Renal cortex interstitium (tissue), 11 donors: ENCODE results near the gene MAP3K14. TPM values are rescaled to one million over a fixed set of nuclear protein-coding genes. Genes with fewer than 3 reads are reported as not detected.

ENCODE experiments used
- DNase-seq, 11 donors: peaks; one replicate each; pipeline ENCODE4 v3.0.0-alpha.2; 2013; ENCODE audit warnings: low read depth in 9 of 11, low spot score in 4 of 11; ENCODE audit errors: extremely low read depth in 1 of 11
- polyA plus RNA-seq, 3 donors: library from polyadenylated mRNA; unstranded; fragments of 120-200 nt; gene quantifications; one replicate each; pipeline ENCODE4 v1.2.1, GENCODE V29; 2013; ENCODE audit not compliant: insufficient read length in 3 of 3

Gene MAP3K14
- polyA plus RNA-seq, 3 donors, result 4.5 to 7.7 (median 5.1) TPM

GRCh38 chr17:45220079-45220478, 96.7 kb downstream of the MAP3K14 start:
- no peak for DNase-seq

GRCh38 chr17:45218895-45219661, 97.7 kb downstream of the MAP3K14 start:
- peak in 9 of 11 donors; percentile 68 to 84 (median 77) for DNase-seq

Other genes with a start within 250 kb of the MAP3K14 start
- 10 to 100 TPM; 16.7 to 33.8 (median 29.1) TPM for gene PLCD3, start 184.5 kb downstream of the MAP3K14 start, polyA plus RNA-seq
- 10 to 100 TPM in 2 of 3 donors, 1 to 10 TPM in 1; 9.0 to 18.5 (median 11.0) TPM for gene ACBD4, start 181.3 kb downstream of the MAP3K14 start, polyA plus RNA-seq
- gene HEXIM1, start 168.5 kb downstream of the MAP3K14 start, polyA plus RNA-seq, result 10 to 100 TPM; 37.1 to 44.9 (median 44.4) TPM
- 10 to 100 TPM in 2 of 3 donors, 1 to 10 TPM in 1; 9.3 to 16.8 (median 14.3) TPM for gene HEXIM2, start 155.1 kb downstream of the MAP3K14 start, polyA plus RNA-seq
- gene FMNL1, start 95.1 kb downstream of the MAP3K14 start, polyA plus RNA-seq, result 10 to 100 TPM in 1 of 3 donors, 1 to 10 TPM in 2; 4.7 to 11.5 (median 6.5) TPM
- gene SPATA32, start 54.9 kb downstream of the MAP3K14 start, polyA plus RNA-seq, result under 1 TPM; 0.20 to 0.42 (median 0.22) TPM
- 10 to 100 TPM; 11.7 to 23.2 (median 14.5) TPM for gene ARHGAP27, start 115.8 kb upstream of the MAP3K14 start, polyA plus RNA-seq
- 10 to 100 TPM; 11.9 to 17.8 (median 12.4) TPM for gene PLEKHM1, start 173.7 kb upstream of the MAP3K14 start, polyA plus RNA-seq